CD4-positive, alpha-beta T cell treated with Interleukin-10 for 1 hour (primary cell): ENCODE data around the gene AMFR.
"Not testable (repeated sequence)": the region's sequence is repeated elsewhere in the genome, so short reads cannot be mapped to it uniquely, and the experiment has no call there.

Experiments
- DNase-seq: peaks from one replicate; pipeline ENCODE4 v3.0.0-alpha.2; 2020

AMFR gene

DNA sequence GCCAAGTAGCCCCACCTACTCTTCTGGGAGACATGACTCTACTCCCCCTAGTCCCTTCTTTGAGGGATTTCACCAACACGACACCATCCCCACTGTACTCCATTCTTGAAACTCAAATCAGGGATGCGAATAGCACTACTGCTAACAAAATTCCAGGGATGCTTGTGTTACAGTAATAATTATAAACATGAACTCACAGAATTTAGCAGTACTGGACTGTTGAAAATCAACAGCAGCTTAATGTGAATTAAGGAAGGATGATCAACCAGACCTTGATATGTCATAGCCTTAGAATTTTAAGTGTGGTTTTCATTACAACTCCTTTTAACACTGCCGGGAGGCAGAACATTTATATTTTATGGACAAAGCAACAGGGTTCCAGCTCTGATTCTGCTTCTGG is 37.9 kb downstream of the AMFR start:
- no peak for DNase-seq

DNA sequence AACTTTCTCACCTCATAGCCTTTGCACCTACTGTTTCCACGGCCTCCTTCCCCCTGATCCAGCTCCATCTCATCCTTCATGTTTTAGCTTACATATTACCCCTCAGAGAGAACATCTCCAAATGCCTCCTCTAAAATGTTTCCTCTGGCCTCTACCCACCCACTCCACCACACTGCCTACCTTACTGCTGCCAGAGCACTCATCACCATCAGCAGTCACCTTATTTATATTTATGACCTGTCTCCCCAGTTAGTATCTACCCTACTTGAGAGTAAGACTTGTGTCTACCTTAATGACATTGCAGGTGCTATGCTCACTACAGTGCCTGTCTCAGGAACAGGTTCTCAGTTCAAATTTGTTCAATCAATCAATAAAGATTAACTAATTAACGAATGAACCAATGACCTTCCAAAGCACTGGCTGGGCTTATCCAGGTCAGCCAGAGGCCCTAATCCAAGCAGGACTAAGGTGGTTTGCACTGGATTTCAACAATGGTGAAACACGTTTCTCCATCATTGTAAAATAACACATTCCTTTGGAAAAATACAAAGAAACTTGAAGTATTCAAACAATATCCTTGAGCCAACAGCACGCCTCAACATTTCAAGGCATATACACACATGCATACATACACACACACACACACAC is 41.1 kb downstream of the AMFR start:
- no peak for DNase-seq

DNA sequence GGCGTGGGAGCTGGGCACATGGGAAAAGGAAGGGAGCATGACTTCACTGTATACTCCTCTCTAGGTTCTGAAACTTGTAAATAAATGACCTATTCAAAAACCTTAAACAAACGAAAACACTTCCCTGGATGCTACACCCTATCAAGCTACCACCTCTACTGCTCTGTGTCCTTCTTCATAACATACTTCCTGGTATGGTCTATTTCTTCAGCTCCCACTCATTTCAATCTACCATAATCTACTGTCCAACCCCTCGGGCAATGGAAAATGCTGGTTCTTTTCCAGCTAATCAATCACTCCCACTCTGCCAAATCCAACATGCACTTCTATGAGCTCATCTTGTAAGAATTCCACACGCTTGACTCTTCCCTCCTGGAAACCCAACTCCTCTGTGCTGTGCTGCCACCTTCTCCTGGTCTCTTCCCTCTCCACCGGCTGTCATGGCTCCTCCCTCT is 42.4 kb downstream of the AMFR start:
- DNase-seq: no peak

DNA sequence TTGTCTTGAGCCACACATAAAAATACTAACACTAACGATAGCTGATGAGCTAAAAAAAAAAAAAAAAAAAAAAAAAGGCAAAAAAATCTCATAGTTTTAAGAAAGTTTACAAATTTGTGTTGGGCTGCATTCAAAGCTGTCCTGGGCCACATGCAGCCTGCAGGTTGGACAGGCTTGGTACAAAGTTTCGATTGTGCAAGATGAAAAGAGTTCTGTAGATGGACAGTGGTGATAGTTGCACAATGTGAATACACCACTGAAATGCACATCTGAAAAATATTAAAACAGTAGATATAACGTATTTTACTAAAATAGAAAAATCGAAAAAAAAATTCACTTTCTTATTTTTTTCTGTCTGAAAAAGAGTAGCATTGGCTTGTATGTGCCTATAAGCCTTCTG is 42.9 kb downstream of the AMFR start:
- no peak for DNase-seq

DNA sequence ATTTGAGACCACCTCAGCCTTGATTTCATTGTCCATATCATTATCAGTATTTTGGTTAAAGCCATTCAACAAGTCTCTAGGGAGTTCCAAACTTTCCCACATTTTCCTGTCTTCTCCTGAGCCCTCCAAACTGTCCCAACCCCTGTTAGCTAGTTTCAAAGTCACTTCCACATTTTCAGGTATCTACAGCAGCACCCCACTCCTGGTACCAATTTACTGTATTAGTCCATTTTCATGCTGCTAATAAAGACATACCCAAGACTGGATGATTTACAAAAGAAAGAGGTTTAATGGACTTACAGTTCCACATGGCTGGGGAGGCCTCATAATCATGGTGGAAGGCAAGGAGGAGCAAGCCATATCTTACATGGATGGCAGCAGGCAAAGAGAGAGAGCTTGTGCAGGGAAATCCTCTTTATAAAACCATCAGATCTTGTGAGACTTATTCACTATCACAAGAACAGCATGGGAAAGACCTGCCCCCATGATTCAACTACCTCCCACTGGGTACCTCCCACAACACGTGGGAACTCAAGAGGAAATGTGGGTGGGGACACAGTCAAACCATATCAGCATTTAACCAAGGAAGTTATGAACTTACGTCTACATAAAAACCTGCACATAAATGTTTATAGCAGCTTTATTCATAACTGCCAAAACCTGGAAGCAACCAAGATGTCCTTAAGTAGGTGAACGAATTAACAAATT is 44.4 kb downstream of the AMFR start:
- not testable (repeated sequence) for DNase-seq

DNA sequence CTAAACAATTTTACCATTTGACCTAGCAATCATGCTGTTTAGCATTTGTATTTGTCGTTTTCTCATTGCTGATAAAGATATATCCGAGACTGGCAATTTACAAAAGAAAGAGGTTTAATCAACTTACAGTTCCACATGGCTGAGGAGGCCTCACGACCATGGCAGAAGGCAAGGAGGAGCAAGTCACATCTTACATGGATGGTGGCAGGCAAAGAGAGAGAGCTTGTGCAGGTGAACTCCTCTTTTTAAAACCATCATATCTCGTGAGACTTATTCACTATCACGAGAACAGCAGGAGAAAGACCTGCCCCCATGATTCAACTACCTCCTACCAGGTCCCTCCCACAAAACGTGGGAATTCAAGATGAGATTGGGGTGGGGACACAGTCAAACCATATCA is 46.3 kb downstream of the AMFR start:
- DNase-seq: not testable (repeated sequence)

DNA sequence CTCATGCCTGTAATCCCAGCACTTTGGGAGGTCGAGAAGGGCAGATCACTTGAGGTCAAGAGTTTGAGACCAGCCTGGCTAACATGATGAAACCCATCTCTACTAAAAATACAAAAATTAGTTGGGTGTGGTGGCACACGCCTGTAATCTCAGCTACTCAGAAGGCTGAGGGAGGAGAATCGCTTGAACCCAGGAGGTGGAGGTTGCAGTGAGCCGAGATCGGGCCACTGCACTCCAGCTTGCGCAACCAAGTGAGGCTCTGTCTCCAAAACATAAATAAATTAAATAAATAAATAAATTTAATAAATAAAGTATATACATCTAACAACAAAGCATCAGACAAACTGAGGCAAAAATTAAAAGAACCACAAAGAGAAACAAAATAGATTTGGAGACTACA is 49.6 kb downstream of the AMFR start:
- not testable (repeated sequence) for DNase-seq

DNA sequence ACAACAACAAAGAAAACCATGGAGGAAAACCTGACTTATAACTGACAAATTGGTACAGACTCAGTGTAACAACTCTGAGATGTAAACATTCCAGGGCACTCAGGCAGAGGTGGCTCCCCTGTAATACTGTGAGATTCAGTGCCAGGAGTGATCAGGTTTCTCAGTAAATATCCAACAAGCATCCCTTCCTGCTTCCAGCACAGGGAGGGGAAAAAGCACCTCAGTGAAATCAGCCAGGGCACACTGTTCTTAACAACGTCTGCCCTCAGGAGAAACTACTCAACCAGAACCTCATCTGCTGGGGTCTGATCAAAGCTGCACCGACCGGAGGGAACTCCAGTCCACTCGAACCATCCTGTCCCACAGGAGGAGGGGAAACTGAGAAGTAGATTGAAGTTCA is 52.3 kb downstream of the AMFR start:
- DNase-seq: no peak

DNA sequence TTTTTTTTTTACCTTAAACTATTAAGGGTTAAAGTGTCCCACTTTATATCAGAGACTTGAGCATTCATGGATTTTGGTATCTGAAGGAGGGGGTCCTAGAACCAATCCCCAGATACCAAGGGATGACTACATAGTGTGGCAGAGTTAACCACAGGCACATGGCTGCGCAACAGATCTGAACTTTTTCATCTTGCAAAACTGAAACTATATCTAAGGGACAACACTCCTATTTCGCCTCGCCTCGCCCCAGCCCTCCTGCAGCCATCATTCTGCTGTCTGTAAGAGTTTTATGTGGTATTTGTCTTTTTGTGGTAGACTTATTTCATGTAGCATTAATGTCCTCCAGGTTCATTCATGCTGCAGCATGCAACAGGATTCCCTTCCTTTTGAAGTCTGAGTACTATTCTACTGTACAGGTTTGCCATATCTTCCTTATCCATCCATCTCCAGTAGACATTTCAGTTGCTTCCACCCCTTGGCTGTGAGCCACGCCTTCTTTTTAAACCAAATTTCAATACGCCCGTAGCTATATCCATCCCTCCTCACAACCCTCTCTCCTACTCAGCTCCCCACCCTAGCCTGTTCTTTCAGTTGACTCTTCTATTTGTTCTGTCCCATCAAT is 53.2 kb downstream of the AMFR start:
- no peak for DNase-seq

DNA sequence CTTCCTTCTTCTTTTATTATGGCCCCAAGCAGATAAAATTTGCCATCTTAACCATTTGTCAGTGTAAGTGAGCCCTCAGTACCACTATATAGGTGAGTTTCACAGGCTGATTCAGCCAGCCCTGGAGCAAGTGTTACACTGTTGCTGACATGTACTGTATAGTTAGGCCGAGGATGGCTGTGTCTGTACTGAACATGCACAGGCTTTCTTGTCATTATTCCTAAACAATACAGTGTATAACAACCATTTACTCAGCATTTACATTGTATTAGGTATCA is 53.7 kb downstream of the AMFR start:
- no peak for DNase-seq

DNA sequence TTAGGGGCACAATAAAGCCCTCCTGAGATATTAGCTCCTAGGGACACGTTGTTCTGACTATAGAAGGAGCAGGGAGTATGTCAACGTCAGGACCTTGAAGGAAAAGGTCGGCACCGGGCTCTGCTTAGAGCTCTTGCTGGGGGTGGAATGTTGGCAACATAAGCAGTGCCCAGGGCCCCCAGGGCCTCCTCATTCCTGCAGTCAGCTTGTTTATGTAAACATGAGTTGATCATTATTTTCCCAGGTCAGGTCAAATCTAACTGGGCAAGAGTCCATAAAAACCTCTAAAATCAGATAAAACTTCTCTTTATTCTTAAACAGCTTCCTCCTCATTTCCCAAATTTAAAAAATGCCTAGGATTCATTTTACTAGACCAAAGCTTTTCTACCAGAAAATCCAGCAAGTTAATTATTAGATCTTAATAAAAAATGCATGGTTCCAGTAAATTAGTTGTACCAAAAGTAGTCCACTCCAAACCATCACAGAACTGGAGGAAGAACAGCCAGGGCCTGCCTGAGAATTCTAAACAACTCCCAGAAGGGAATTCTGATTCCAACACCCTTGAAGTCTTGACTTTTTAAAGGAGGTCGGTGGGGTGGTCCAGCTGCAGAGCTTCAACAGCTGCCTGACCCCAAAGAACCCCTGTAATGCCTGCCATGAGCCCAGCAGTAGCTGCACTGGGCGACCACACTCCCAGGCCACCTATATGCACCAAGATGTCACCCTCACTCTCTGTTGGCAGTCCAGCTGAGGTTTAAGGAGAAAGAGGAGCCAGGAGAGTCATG is 54.3 kb downstream of the AMFR start:
- DNase-seq: no peak

DNA sequence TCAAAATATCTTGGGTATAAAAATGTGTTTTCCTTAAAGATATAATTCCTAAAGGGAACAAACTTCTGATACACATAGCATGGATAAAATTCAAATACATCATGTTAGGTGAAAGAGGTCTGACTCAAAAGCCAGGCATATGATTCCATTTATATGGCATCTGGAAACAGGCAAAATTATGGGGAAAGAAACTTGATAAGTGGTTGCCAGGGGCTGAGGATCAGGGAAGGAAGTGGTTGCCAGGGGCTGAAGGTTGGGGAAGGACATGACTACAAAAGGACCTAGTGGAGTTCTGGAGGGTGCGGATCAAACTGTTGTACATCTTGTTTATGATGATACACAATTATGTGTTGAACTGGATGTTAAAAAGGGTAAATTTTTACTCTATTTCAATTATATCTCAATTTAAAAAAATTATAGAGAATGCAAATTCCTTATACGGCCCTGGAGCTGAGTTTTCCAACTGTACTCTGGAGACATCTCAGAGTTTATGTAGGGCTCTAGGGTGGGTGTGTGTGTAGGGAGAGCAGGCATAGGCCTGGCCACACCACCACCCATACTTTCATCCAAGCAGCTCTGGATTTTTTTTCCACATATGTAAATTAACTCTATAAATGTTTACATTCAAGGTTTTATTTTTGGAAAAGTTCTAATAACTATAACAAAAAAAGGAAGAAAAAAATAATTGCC is 55.0 kb downstream of the AMFR start:
- DNase-seq: no peak

DNA sequence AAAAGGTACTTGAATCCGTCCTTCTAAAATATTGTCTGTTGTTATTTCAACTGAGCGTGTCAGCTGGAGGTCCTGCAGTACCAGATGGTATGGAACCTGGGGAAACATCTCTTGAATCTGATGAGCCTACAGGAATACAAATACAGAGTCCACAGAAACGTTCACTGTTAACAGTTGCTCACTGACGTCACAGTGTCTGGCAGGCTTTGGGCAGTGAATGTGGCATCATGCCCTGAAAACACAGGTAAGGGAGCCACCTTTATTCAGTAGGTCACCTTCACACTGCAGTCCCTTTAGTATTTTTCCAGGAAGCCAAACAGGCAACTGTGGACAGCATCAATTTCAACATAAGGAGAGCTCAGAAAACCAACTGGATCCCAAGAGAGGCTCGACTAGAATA is 56.1 kb downstream of the AMFR start:
- DNase-seq: no peak

DNA sequence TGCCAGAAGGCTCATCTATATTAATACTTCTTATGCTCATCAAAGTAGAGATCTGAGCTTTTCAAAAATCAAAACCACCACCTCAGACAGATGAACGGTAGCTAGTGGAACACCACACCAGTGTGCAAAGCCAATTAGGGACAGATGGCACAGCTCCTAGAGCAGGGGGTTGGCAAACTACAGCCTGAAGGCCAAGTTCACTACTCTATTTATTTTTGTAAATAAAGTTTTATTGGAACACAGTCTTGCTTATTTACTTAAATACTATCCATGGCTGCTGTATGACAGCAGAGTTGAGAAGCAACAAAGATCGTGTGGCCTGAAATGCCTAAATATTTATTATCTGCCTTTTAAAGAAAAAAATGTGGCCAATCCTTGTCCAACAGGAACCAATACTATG is 56.8 kb downstream of the AMFR start:
- DNase-seq: no peak

DNA sequence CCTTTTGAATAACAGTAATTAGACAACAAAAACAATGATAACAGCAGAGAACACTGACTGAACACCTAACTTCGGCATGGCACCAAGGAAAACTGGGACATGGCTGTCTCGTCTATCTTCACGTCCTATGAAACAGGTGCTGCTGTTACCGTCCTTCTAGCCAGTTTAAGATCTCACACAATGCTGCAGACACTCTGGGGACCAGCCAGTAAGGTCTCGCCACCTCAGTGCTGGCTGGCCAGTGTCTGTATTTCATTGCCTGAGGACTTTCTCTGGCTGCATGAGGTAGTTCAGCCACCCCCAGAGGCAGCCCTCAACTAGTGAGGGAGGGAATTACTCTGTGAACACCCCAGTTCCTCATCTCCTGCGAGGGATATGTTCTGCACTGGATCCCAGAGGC is 57.6 kb downstream of the AMFR start:
- DNase-seq: no peak

DNA sequence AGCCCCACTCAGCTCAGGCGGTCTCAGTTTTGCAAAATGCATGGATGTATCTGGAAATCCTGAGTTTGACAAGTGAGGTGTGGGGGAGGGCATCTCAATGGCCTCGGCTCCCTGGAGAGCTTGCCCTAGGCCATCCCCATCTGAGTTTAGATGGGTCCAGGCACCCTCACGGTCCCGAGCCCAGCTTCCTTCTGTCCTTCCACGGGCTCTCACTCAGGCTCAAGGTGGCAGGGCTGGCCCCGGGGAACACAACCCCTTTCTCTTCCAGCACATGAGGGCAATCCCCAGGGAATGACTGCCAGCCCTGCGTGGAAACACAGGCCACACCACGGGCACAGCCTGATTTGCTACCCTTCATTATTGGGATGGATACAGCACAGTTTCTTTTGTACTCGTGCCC is 58.4 kb downstream of the AMFR start:
- DNase-seq: no peak

DNA sequence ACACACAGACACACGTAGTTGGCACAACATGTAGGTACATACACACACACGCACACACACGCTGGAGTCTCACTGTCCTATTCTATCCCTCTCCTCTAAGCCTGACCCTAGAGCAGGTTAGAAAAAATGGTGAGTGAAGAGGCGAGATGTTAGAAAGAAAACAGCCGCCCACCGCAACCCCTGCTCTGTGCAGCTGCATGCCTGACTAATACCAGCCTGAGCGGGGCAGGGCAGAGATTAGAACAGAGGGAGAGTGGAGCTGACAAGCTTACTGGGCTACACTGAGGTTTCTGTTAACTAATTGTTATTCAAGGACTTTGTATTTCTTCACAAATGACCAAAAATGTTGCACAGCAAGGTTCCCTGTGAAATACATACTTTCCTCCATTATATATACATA is 59.8 kb downstream of the AMFR start:
- DNase-seq: no peak

DNA sequence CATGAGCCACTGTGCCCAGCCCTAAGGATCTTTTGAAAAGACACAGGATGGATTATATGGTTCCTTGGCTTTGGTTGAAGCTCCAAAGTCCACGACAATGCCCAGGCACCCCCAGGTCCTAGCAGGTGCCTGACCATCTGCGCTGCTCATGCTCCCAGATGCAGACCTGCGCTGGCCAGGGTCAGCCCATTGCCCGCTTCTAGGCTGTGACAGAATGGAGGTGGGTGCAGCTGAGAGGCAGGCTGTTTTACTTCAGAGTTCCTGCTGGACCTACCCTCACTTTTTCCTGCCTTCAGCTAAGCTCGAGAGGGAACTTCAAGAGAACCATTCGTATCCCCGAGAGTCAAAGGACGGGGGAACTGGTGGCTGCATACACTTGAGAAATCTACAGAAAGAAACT is 60.5 kb downstream of the AMFR start:
- no peak for DNase-seq

DNA sequence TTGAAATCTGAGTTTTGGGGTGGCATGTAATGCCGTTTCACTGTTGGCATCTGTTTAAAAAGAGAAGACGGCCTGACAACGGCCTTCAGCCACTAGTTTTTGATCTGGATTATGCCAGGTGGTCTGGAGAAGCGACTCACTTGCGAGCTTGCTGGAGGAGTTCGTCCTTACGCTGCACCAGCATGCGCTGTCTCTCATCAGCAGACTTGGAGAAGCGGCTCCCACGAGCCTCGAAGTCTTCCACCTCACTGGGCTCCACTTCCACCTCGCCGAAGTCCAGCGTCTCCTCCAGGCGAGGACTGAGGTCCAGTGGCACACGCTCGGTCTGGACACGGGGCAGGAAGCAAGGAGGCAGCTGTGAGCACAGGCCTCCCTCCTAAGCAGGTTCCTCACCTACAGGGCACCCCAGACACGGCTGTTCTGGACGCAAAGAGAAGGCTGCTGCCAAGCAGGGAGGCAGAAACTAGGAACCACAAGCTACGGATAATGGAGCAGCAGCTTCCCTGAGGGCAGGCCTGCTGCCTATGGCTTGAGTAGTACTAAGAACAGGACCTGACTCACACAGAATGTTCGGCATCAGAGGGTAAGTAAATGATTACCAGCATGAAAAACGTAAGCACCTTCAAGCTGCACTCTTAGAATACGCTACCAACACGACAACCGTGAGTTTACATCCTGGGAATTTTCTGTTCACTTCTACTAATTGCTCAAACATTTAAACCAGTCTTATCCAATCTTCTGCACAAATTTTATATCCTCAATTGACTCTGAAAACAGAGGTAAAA is 61.4 kb downstream of the AMFR start:
- DNase-seq: no peak

DNA sequence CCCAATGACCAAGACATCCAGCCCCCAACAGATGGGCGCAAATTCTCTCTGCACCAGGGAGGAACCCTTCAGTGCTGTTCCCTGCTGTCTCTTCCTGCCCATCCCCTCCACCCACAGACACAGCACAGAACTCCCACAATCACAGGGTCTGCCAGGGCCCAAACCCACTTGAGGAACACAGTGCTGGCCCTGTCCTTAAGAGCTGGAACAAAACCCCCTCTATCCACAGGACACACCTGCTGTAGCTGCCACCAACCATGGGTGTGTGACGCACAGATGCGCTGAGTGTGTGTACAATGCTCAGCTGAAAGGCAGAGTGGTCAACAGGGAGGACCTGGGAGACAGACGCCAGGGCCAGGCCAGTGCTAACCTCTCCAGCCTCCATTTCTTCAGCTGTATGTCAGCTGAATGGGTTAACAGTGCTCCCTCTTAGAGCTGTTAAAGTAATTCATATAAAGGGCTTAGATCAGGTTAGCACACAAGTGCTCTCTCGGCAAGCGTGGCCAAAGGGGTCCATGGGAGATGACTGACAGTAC is 62.1 kb downstream of the AMFR start:
- no peak for DNase-seq

DNA sequence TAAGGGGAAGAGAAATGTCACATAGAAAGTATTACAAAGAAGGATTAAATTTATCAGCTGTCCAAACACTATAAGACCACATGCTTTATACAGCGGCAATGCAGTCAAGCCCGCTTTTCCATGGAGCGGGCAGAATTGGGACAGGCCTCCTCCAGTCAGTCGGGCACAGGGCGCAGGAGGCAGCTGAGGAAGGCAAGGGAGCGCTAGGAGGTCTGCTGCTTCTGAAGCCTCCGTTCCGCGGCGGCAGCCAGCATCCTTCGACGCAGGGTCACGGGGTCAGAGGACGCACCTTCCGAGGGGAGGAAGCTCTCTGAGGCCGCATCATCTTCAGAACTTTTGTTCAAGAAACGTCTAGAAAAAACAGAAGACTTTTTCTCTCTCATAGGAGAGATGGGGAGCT is 62.6 kb downstream of the AMFR start:
- DNase-seq: no peak

DNA sequence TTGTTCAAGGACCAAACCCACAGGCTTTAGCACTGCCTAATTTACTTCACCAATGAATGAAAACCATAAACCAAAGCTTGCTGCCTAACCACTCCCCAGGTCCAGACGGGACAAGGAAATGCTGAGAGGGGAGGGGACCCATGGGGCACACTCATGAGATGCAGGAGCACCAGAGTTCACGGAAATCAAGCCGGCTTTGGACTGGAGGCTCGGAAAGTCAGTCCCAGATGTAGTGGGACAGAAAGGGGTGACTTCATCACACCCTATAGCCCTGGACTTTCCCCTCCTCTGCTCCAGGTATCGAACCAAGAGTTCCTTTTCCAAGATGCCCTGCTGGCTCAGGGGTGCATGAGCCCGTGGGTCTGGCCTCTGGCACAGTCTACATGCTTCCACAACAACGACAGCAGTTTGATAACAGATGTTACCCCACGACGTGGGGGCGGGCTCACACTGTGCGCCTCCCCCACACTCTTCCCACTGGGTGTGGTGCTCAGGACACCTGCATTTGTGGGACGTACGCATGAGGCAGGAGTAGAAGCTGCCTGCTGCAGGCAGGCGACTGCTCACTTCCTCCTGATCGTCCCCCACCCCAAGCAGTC is 63.2 kb downstream of the AMFR start:
- DNase-seq: no peak
